IMR-90 (cell line): ENCODE data around the gene MMP25. TPM values are rescaled to one million over a fixed set of nuclear protein-coding genes. Genes with fewer than 3 reads are reported as not detected.
"Not testable (repeated sequence)": the region's sequence is repeated elsewhere in the genome, so short reads cannot be mapped to it uniquely, and the experiment has no call there.

Source experiments
- ATAC-seq: fragments of 200-7000 bp; cut with Tn5 transposase; 2 replicates; pipeline ENCODE4 v1.9.1; 2020; ENCODE audit warnings: low read depth, mild to moderate bottlenecking, moderate library complexity
- BruUV-seq: library from RNA; stranded (reverse); fragments of 400-500 nt; replicated peaks from 2 replicates; lab custom pipeline; 2021; lab: Mats Ljungman, UMichigan
- CTCF ChIA-PET: fragments of 300-600 bp; formaldehyde crosslinking; extraction: SDS; loops from one replicate; lab custom pipeline; 2021; ENCODE audit warnings: antibody characterized with exemption; lab: Yijun Ruan, JAX
- POLR2A ChIA-PET: fragments of 300-600 bp; sonication (Branson Sonifier 250); formaldehyde crosslinking; loops from one replicate; lab custom pipeline; 2022; ENCODE audit warnings: antibody characterized with exemption; ENCODE audit not compliant: unreplicated experiment; lab: Charles Lee
- DNase-seq: peaks from one replicate; pipeline ENCODE4 v3.0.0; 2013
- H2AFZ ChIP-seq: replicated peaks from 2 replicates; pipeline ENCODE3; 2013; ENCODE audit warnings: low read length, mild to moderate bottlenecking; ENCODE audit not compliant: poor library complexity
- H2AK5ac ChIP-seq: 2 replicates; pipeline ENCODE4 v1.6.1; 2013; ENCODE audit warnings: low read depth, low read length, inconsistent platforms
- H2AK9ac ChIP-seq: replicated peaks from 2 replicates; pipeline ENCODE3; 2013; ENCODE audit warnings: mild to moderate bottlenecking, low read depth, low read length, moderate library complexity; ENCODE audit not compliant: poor library complexity
- H2BK120ac ChIP-seq: 2 replicates; pipeline ENCODE4 v1.6.1; 2013; ENCODE audit warnings: low read depth, low read length, inconsistent platforms
- H2BK15ac ChIP-seq: 3 replicates; pipeline ENCODE4 v1.6.1; 2013; ENCODE audit warnings: low read depth, low read length, inconsistent platforms
- H2BK20ac ChIP-seq: 2 replicates; pipeline ENCODE4 v1.6.1; 2013; ENCODE audit warnings: low read depth, mild to moderate bottlenecking, inconsistent platforms, low read length, moderate library complexity
- H2BK5ac ChIP-seq: 2 replicates; pipeline ENCODE4 v1.6.1; 2013; ENCODE audit warnings: mild to moderate bottlenecking, low read depth, low read length, inconsistent platforms; ENCODE audit not compliant: poor library complexity, severe bottlenecking
- H3K14ac ChIP-seq: replicated peaks from 2 replicates; pipeline ENCODE4 v1.6.1; 2013; ENCODE audit warnings: low read depth, low read length, inconsistent platforms
- H3K18ac ChIP-seq: 2 replicates; pipeline ENCODE4 v1.6.1; 2013; ENCODE audit warnings: low read depth, low read length, control low read depth
- H3K23ac ChIP-seq: 2 replicates; pipeline ENCODE4 v1.6.1; 2013; ENCODE audit warnings: low read depth, low read length, inconsistent platforms
- H3K27ac ChIP-seq: 2 replicates; pipeline ENCODE4 v1.5.1; 2013; ENCODE audit warnings: mild to moderate bottlenecking, control low read depth, low read length; ENCODE audit not compliant: insufficient read depth
- H3K27me3 ChIP-seq: 2 replicates; pipeline ENCODE4 v1.6.1; 2013; ENCODE audit warnings: low read length; ENCODE audit not compliant: control insufficient read depth, insufficient read depth
- H3K36me3 ChIP-seq: 2 replicates; pipeline ENCODE4 v1.6.1; 2013; ENCODE audit warnings: low read length, mixed read lengths; ENCODE audit not compliant: control insufficient read depth, insufficient read depth
- H3K4ac ChIP-seq: 2 replicates; pipeline ENCODE4 v1.6.1; 2013; ENCODE audit warnings: low read depth, low read length, inconsistent platforms
- H3K4me1 ChIP-seq: 2 replicates; pipeline ENCODE4 v1.6.1; 2013; ENCODE audit warnings: low read length, mixed read lengths; ENCODE audit not compliant: control insufficient read depth, insufficient read depth
- H3K4me2 ChIP-seq: 2 replicates; pipeline ENCODE4 v1.6.1; 2013; ENCODE audit warnings: low read depth, mild to moderate bottlenecking, control low read depth, low read length, moderate library complexity
- H3K4me3 ChIP-seq: 2 replicates; pipeline ENCODE4 v1.5.1; 2013; ENCODE audit warnings: low read depth, mild to moderate bottlenecking, control low read depth, low read length, moderate library complexity; ENCODE audit not compliant: insufficient read depth
- H3K56ac ChIP-seq: 2 replicates; pipeline ENCODE4 v1.6.1; 2013; ENCODE audit warnings: low read length, inconsistent platforms; ENCODE audit not compliant: insufficient read depth; ENCODE audit errors: extremely low read depth
- H3K79me1 ChIP-seq, 2 experiments: 2 replicates each; pipeline ENCODE4 v1.6.1; 2013; ENCODE audit warnings: low read length in 2 of 2, inconsistent platforms in 1 of 2, low read depth in 1 of 2
- H3K9ac ChIP-seq: 2 replicates; pipeline ENCODE4 v1.6.1; 2013; ENCODE audit warnings: low read depth, low read length, control low read depth
- H3K9me1 ChIP-seq: 2 replicates; pipeline ENCODE4 v1.6.1; 2013; ENCODE audit warnings: low read length, inconsistent platforms; ENCODE audit not compliant: insufficient read depth
- H3K9me3 ChIP-seq: 2 replicates; pipeline ENCODE4 v1.6.1; 2013; ENCODE audit warnings: low read length; ENCODE audit not compliant: control insufficient read depth, insufficient read depth
- H4K20me1 ChIP-seq: 2 replicates; pipeline ENCODE4 v1.6.1; 2013; ENCODE audit warnings: low read length, inconsistent platforms; ENCODE audit not compliant: insufficient read depth
- H4K5ac ChIP-seq: 2 replicates; pipeline ENCODE4 v1.6.1; 2013; ENCODE audit warnings: mild to moderate bottlenecking, low read depth, low read length, control low read depth
- H4K8ac ChIP-seq, 2 experiments: 2 replicates each; pipeline ENCODE4 v1.6.1; 2013; ENCODE audit warnings: low read depth in 2 of 2, low read length in 2 of 2, control low read depth in 1 of 2, inconsistent platforms in 1 of 2
- H4K91ac ChIP-seq: 2 replicates; pipeline ENCODE4 v1.6.1; 2013; ENCODE audit warnings: low read depth, low read length, inconsistent platforms; ENCODE audit not compliant: insufficient read depth
- NFE2L2 ChIP-seq: fragments of 150-350 bp; IDR thresholded peaks from 2 replicates; pipeline ENCODE4 v1.6.1; 2016; ENCODE audit warnings: low read depth, mild to moderate bottlenecking, low read length
- WGBS, 2 experiments: methylation state at CpG; one replicate each; pipeline versions ENCODE4 v1.1.5 to v1.1.7; 2013; ENCODE audit warnings: missing lambda C conversion rate in 2 of 2; ENCODE audit not compliant: insufficient read length in 1 of 2; ENCODE audit errors: extremely low coverage in 2 of 2; 5-methylcytosine and 5-hydroxymethylcytosine counted together
- dilution Hi-C: fragments of 300-500 bp; cut with HindIII; formaldehyde crosslinking; loops from one replicate; pipeline ENCODE4 v1.14.3; 2018; ENCODE audit warnings: low sequenced_read_pairs; ENCODE audit not compliant: unreplicated experiment
- in situ Hi-C: fragments of 300-500 bp; cut with MboI; formaldehyde crosslinking; loops from 3 replicates; pipeline ENCODE4 v1.14.3; 2019; ENCODE audit warnings: low sequenced_read_pairs, inconsistent platforms, mixed read lengths
- intact Hi-C: fragments of 100-400 bp; cut with micrococcal nuclease; formaldehyde crosslinking; loops from 2 replicates; pipeline ENCODE4 v1.10.0; 2022
- polyA plus RNA-seq, 3 experiments: library from polyadenylated mRNA; depleted of rRNA; stranded (reverse); fragments of >200 nt; gene quantifications; 2 replicates each; pipeline ENCODE4 v1.2.3, GENCODE V29; 2012; ENCODE audit warnings: low replicate concordance in 1 of 3
- total RNA-seq: library from RNA; depleted of rRNA; stranded (reverse); fragments of >200 nt; gene quantifications from 2 replicates; pipeline ENCODE4 v1.2.3, GENCODE V29; 2012

Gene MMP25
- total and polyA plus RNA-seq, 2 of the 4 experiments (the other 2 are of a cell fraction) = 0.07 TPM; not detected in 1

- TF ChIP-seq NFE2L2 = no peak
These were observed 8.8 kb downstream of the MMP25 start (continued) for GRCh38 chr16:3054965-3055733.

GRCh38 chr16:3055734-3056115 lies 9.4 kb downstream of the MMP25 start:
- H2BK5ac ChIP-seq, H2BK20ac ChIP-seq, H3K18ac ChIP-seq, H3K56ac ChIP-seq, H3K27ac ChIP-seq, H4K20me1 ChIP-seq, H3K27me3 ChIP-seq, H3K4me2 ChIP-seq, H3K36me3 ChIP-seq, H2AK5ac ChIP-seq, ATAC-seq, dilution Hi-C loops, H3K14ac ChIP-seq, H3K23ac ChIP-seq, H3K4me3 ChIP-seq, H2AFZ ChIP-seq, H3K9me3 ChIP-seq, H4K91ac ChIP-seq, H3K4ac ChIP-seq, BruUV-seq, H3K9ac ChIP-seq, POLR2A ChIA-PET, DNase-seq, in situ Hi-C loops, H4K8ac ChIP-seq, H4K5ac ChIP-seq, H2BK120ac ChIP-seq, CTCF ChIA-PET, H2AK9ac ChIP-seq, intact Hi-C loops, H3K4me1 ChIP-seq, H3K9me1 ChIP-seq, H2BK15ac ChIP-seq: not testable (repeated sequence)
- WGBS, 2 experiments = 40% methylated on average over 1 of the region's 9 CpGs; no CpG with 5 or more reads in 1 of the 2 experiments
- H3K79me1 ChIP-seq = peaks cover 0 to 16% of the 10 kb centered on the region in 2 experiments; a peak in 1 of 4 replicates
